ENCODE results near the gene SLC50A1.

The SLC50A1 gene

GRCh38 chr1:155179112-155180031 is 43.7 kb downstream of the SLC50A1 start:
- no peak overlapping the region for H3K4me3 ChIP-seq (ENCODE audit: low read depth, low read length)
- TF ChIP-seq CTCF (IDR thresholded peaks at IDR 0.05; ENCODE audit: low read depth, low read length): no peak
- in situ Hi-C loops (cut with HindIII; ENCODE audit: low sequenced_read_pairs): no loop called here

GRCh38 chr1:155181371-155182051 is 45.9 kb downstream of the SLC50A1 start:
- DNase-seq (ENCODE audit: low read depth, low spot score): no peak
- no peak overlapping the region for H3K4me3 ChIP-seq (ENCODE audit: low read depth, low read length)
- no peak for TF ChIP-seq CTCF (IDR thresholded peaks at IDR 0.05; ENCODE audit: low read depth, low read length)
- in situ Hi-C loops (cut with HindIII; ENCODE audit: low sequenced_read_pairs): no loop called here

More at GRCh38 chr1:155179112-155180031, 43.7 kb downstream of the SLC50A1 start:
- DNase-seq (ENCODE audit: low read depth, low spot score): no peak

GRCh38 chr1:155182052-155182550 is 46.4 kb downstream of the SLC50A1 start:
- no peak for TF ChIP-seq CTCF (IDR thresholded peaks at IDR 0.05; ENCODE audit: low read depth, low read length)
- DNase-seq (ENCODE audit: low read depth, low spot score): no peak
- in situ Hi-C loops (cut with HindIII; ENCODE audit: low sequenced_read_pairs): no loop called here
- H3K4me3 ChIP-seq (ENCODE audit: low read depth, low read length): no peak overlapping the region

GRCh38 chr1:155183775-155184221 is 48.1 kb downstream of the SLC50A1 start:
- H3K4me3 ChIP-seq (ENCODE audit: low read depth, low read length): no peak overlapping the region
- in situ Hi-C loops (cut with HindIII; ENCODE audit: low sequenced_read_pairs): no loop called here
- no peak for TF ChIP-seq CTCF (IDR thresholded peaks at IDR 0.05; ENCODE audit: low read depth, low read length)

GRCh38 chr1:155184351-155184811 is 48.7 kb downstream of the SLC50A1 start:
- DNase-seq (ENCODE audit: low read depth, low spot score): no peak
- no peak overlapping the region for H3K4me3 ChIP-seq (ENCODE audit: low read depth, low read length)
- in situ Hi-C loops (cut with HindIII; ENCODE audit: low sequenced_read_pairs): no loop called here
- TF ChIP-seq CTCF (IDR thresholded peaks at IDR 0.05; ENCODE audit: low read depth, low read length): no peak

More at GRCh38 chr1:155183775-155184221, 48.1 kb downstream of the SLC50A1 start:
- no peak for DNase-seq (ENCODE audit: low read depth, low spot score)

Data from astrocyte of the spinal cord (primary cell).